ENCODE results near the gene ZNF689.

The ZNF689 gene

GRCh38 chr16:30609926-30610839 is at the start of gene ZNF689:
Gene ZNF689, minus strand, starts transcription at chr16:30610389. Its CDS starts 348 bp downstream, at chr16:30610041.
- Histone ChIP-seq H3K27ac (ENCODE audit: low read depth in 2 of 2, low read length in 2 of 2) (peak within 1 kb of the TSS; percentile 91 to 96), H3K36me3 (ENCODE audit: control insufficient read depth in 2 of 2, insufficient read depth in 2 of 2, low read length in 2 of 2) (peaks cover 0 to 7% of the 10 kb centered on the region in 2 donors)

DNA sequence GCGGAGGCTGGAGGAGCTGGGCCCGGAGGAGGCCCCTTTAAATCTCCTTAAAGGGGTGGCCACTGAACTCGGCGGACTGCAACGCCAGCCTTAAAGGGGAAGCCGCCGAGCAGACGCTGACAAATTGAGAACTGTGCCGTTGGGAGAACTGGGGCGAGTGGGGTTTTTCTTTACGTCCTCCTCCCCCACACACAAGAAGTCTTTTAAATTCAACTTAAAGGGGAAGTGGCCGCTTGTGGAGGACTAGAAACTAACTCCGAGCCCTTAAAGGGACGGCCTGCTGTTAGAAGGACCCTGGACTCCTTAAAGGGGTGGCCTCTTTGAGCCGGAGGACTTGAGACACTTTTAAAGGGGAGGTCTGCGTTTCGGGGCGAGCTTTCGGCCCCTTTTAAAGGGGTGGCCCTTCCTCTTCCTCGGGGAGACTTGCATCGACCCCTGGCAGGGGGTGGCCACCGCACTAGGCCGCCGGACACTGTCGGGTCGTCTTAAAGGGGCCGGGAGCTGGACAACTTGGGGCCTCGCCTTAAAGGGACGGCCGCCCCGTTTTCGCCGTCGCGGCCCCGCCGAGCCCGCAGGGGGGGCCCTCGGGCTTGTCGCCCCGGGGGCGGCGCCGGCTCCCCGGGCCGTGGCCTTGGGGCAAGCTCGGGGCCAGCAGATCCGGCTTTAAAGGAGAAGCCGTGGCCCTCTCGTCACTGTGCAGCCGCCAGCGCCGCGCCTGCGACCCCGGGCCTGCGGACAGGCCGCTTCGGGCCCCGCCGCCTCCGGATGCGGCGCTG is 48.7 kb upstream of the ZNF689 start:
- Histone ChIP-seq H3K27me3 (ENCODE audit: control insufficient read depth in 2 of 2, insufficient read depth in 2 of 2, low read length in 2 of 2) (no peaks in the 10 kb centered on the region), H3K36me3 (ENCODE audit: control insufficient read depth in 2 of 2, insufficient read depth in 2 of 2, low read length in 2 of 2) (peaks cover 35 to 48% of the 10 kb centered on the region in 2 donors), H3K4me1 (ENCODE audit: control insufficient read depth in 2 of 2, insufficient read depth in 2 of 2, low read length in 2 of 2) (peaks cover 39 to 42% of the 10 kb centered on the region in 2 donors), H3K4me3 (ENCODE audit: low read length in 2 of 2) (peak overlapping the region; percentile 97 to 100), H3K9me3 (ENCODE audit: control insufficient read depth in 2 of 2, low read length in 2 of 2) (no peaks in the 10 kb centered on the region), H3K27ac (ENCODE audit: low read depth in 2 of 2, low read length in 2 of 2) (peak overlapping the region; percentile 100), H3K9ac (ENCODE audit: low read depth in 1 of 2, low read length in 2 of 2) (peak overlapping the region; percentile 98 to 99)

More at GRCh38 chr16:30609926-30610839, at the start of gene ZNF689:
- peak within 1 kb of the TSS; percentile 96 to 99 for H3K9ac ChIP-seq (ENCODE audit: low read depth in 1 of 2, low read length in 2 of 2)
- H3K27me3 ChIP-seq (ENCODE audit: control insufficient read depth in 2 of 2, insufficient read depth in 2 of 2, low read length in 2 of 2) = no peaks in the 10 kb centered on the region
- peak within 1 kb of the TSS; percentile 91 to 98 for H3K4me3 ChIP-seq (ENCODE audit: low read length in 2 of 2)
- H3K4me1 ChIP-seq (ENCODE audit: control insufficient read depth in 2 of 2, insufficient read depth in 2 of 2, low read length in 2 of 2) = peaks cover 9% of the 10 kb centered on the region in 2 donors
- H3K9me3 ChIP-seq (ENCODE audit: control insufficient read depth in 2 of 2, low read length in 2 of 2) = no peaks in the 10 kb centered on the region

GRCh38 chr16:30657866-30658730 is 47.9 kb upstream of the ZNF689 start, which contains the start of gene FBRS:
Gene FBRS, plus strand, starts transcription at chr16:30658431. Its CDS starts 1,088 bp downstream, at chr16:30659519.
- peak within 1 kb of the TSS; percentile 98 to 99 for H3K9ac ChIP-seq (ENCODE audit: low read depth in 1 of 2, low read length in 2 of 2)
- peak within 1 kb of the TSS; percentile 100 for H3K27ac ChIP-seq (ENCODE audit: low read depth in 2 of 2, low read length in 2 of 2)
- H3K9me3 ChIP-seq (ENCODE audit: control insufficient read depth in 2 of 2, low read length in 2 of 2) = no peaks in the 10 kb centered on the region
- peaks cover 36 to 39% of the 10 kb centered on the region in 2 donors for H3K4me1 ChIP-seq (ENCODE audit: control insufficient read depth in 2 of 2, insufficient read depth in 2 of 2, low read length in 2 of 2)
- H3K4me3 ChIP-seq (ENCODE audit: low read length in 2 of 2) = peak within 1 kb of the TSS; percentile 97 to 100
- no peaks in the 10 kb centered on the region for H3K27me3 ChIP-seq (ENCODE audit: control insufficient read depth in 2 of 2, insufficient read depth in 2 of 2, low read length in 2 of 2)
- peaks cover 31 to 45% of the 10 kb centered on the region in 2 donors for H3K36me3 ChIP-seq (ENCODE audit: control insufficient read depth in 2 of 2, insufficient read depth in 2 of 2, low read length in 2 of 2)

- Histone ChIP-seq H3K27me3 (ENCODE audit: control insufficient read depth in 2 of 2, insufficient read depth in 2 of 2, low read length in 2 of 2) (no peaks in the 10 kb centered on the region), H3K9ac (ENCODE audit: low read depth in 1 of 2, low read length in 2 of 2) (peak overlapping the region; percentile 69 to 83), H3K27ac (ENCODE audit: low read depth in 2 of 2, low read length in 2 of 2) (peak overlapping the region; percentile 86 to 100), H3K4me1 (ENCODE audit: control insufficient read depth in 2 of 2, insufficient read depth in 2 of 2, low read length in 2 of 2) (peaks cover 34 to 43% of the 10 kb centered on the region in 2 donors), H3K9me3 (ENCODE audit: control insufficient read depth in 2 of 2, low read length in 2 of 2) (no peaks in the 10 kb centered on the region), H3K4me3 (ENCODE audit: low read length in 2 of 2) (peak overlapping the region; percentile 66 to 86), H3K36me3 (ENCODE audit: control insufficient read depth in 2 of 2, insufficient read depth in 2 of 2, low read length in 2 of 2) (peaks cover 26 to 44% of the 10 kb centered on the region in 2 donors)
Observed at GRCh38 chr16:30656974-30657865, 47.0 kb upstream of the ZNF689 start.

- Histone ChIP-seq H3K9me3 (ENCODE audit: control insufficient read depth in 2 of 2, low read length in 2 of 2) (no peaks in the 10 kb centered on the region), H3K4me1 (ENCODE audit: control insufficient read depth in 2 of 2, insufficient read depth in 2 of 2, low read length in 2 of 2) (peaks cover 29 to 36% of the 10 kb centered on the region in 2 donors), H3K9ac (ENCODE audit: low read depth in 1 of 2, low read length in 2 of 2) (no peak overlapping the region), H3K36me3 (ENCODE audit: control insufficient read depth in 2 of 2, insufficient read depth in 2 of 2, low read length in 2 of 2) (peaks cover 22 to 37% of the 10 kb centered on the region in 2 donors), H3K4me3 (ENCODE audit: low read length in 2 of 2) (no peak overlapping the region), H3K27me3 (ENCODE audit: control insufficient read depth in 2 of 2, insufficient read depth in 2 of 2, low read length in 2 of 2) (no peaks in the 10 kb centered on the region), H3K27ac (ENCODE audit: low read depth in 2 of 2, low read length in 2 of 2) (no peak overlapping the region)
Observed at GRCh38 chr16:30656388-30656787, 46.2 kb upstream of the ZNF689 start.

DNA sequence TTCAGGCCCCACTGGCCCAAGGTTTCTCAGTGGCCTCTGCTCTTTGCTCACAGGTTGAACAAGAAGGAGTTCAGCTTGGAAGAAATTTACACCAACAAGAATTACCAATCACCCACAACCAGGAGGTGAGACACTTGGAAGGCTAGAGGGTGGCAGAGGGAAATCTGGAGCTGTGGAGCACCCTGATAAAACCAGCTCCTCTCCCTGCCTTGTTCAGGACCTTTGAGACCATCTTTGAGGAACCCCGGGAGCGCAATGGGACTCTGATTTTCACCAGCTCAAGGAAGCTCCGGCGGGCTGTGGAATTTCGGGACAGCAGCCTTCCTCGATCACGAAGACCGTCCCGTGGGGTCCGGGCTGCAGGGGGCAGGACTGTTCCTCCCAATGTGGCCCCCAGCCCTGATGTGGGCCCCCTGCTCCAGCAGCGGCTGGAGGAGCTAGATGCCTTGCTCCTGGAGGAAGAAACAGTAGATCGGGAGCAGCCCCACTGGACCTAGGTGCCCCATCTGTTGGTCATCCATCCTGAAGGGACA is 45.7 kb upstream of the ZNF689 start:
- no peaks in the 10 kb centered on the region for H3K9me3 ChIP-seq (ENCODE audit: control insufficient read depth in 2 of 2, low read length in 2 of 2)
- no peak overlapping the region for H3K9ac ChIP-seq (ENCODE audit: low read depth in 1 of 2, low read length in 2 of 2)
- H3K27ac ChIP-seq (ENCODE audit: low read depth in 2 of 2, low read length in 2 of 2) = no peak overlapping the region
- H3K4me1 ChIP-seq (ENCODE audit: control insufficient read depth in 2 of 2, insufficient read depth in 2 of 2, low read length in 2 of 2) = peaks cover 24 to 31% of the 10 kb centered on the region in 2 donors
- no peak overlapping the region for H3K4me3 ChIP-seq (ENCODE audit: low read length in 2 of 2)
- H3K36me3 ChIP-seq (ENCODE audit: control insufficient read depth in 2 of 2, insufficient read depth in 2 of 2, low read length in 2 of 2) = peaks cover 19 to 32% of the 10 kb centered on the region in 2 donors
- H3K27me3 ChIP-seq (ENCODE audit: control insufficient read depth in 2 of 2, insufficient read depth in 2 of 2, low read length in 2 of 2) = no peaks in the 10 kb centered on the region

- Histone ChIP-seq H3K4me1 (ENCODE audit: control insufficient read depth in 2 of 2, insufficient read depth in 2 of 2, low read length in 2 of 2) (peaks cover 14 to 21% of the 10 kb centered on the region in 2 donors), H3K4me3 (ENCODE audit: low read length in 2 of 2) (no peak overlapping the region), H3K27me3 (ENCODE audit: control insufficient read depth in 2 of 2, insufficient read depth in 2 of 2, low read length in 2 of 2) (no peaks in the 10 kb centered on the region), H3K27ac (ENCODE audit: low read depth in 2 of 2, low read length in 2 of 2) (no peak overlapping the region), H3K36me3 (ENCODE audit: control insufficient read depth in 2 of 2, insufficient read depth in 2 of 2, low read length in 2 of 2) (peaks cover 19 to 32% of the 10 kb centered on the region in 2 donors), H3K9ac (ENCODE audit: low read depth in 1 of 2, low read length in 2 of 2) (no peak overlapping the region), H3K9me3 (ENCODE audit: control insufficient read depth in 2 of 2, low read length in 2 of 2) (no peaks in the 10 kb centered on the region)
Observed at GRCh38 chr16:30654856-30655255, 44.7 kb upstream of the ZNF689 start.

- Histone ChIP-seq H3K27ac (ENCODE audit: low read depth in 2 of 2, low read length in 2 of 2) (no peak overlapping the region), H3K4me3 (ENCODE audit: low read length in 2 of 2) (no peak overlapping the region)
Observed at GRCh38 chr16:30652718-30653117, 42.5 kb upstream of the ZNF689 start.

More at GRCh38 chr16:30652718-30653117, 42.5 kb upstream of the ZNF689 start:
- peaks cover 16 to 19% of the 10 kb centered on the region in 2 donors for H3K4me1 ChIP-seq (ENCODE audit: control insufficient read depth in 2 of 2, insufficient read depth in 2 of 2, low read length in 2 of 2)
- peaks cover 19 to 32% of the 10 kb centered on the region in 2 donors for H3K36me3 ChIP-seq (ENCODE audit: control insufficient read depth in 2 of 2, insufficient read depth in 2 of 2, low read length in 2 of 2)
- no peaks in the 10 kb centered on the region for H3K9me3 ChIP-seq (ENCODE audit: control insufficient read depth in 2 of 2, low read length in 2 of 2)
- H3K9ac ChIP-seq (ENCODE audit: low read depth in 1 of 2, low read length in 2 of 2) = peak overlapping the region in 1 of 2 donors; percentile 26
- no peaks in the 10 kb centered on the region for H3K27me3 ChIP-seq (ENCODE audit: control insufficient read depth in 2 of 2, insufficient read depth in 2 of 2, low read length in 2 of 2)

Measured in mucosa of rectum (tissue), 2 donors.